ELF-1 (cell line): ENCODE data around the gene ARHGAP32.
"Not testable (repeated sequence)": the region's sequence is repeated elsewhere in the genome, so short reads cannot be mapped to it uniquely, and the experiment has no call there.

Experiments used
- DNase-seq: peaks from one replicate; pipeline ENCODE4 v3.0.0-alpha.2; 2016; ENCODE audit warnings: low read depth, low spot score

Gene ARHGAP32

GRCh38 chr11:128933481-128934178 is 258.5 kb downstream of the ARHGAP32 start:
- no peak for DNase-seq

GRCh38 chr11:128931668-128932067 is 260.5 kb downstream of the ARHGAP32 start:
- peak; percentile 18 for DNase-seq

- DNase-seq = no peak
Measured at GRCh38 chr11:128931066-128931465, 261.1 kb downstream of the ARHGAP32 start.

GRCh38 chr11:128929991-128930390 is 262.1 kb downstream of the ARHGAP32 start:
- DNase-seq = peak; percentile 62

- peak; percentile 46 for DNase-seq
Measured at GRCh38 chr11:128929468-128929867, 262.7 kb downstream of the ARHGAP32 start.

- no peak for DNase-seq
Measured at GRCh38 chr11:128928400-128928799, 263.7 kb downstream of the ARHGAP32 start.

- no peak for DNase-seq
Measured at GRCh38 chr11:128927683-128928336, 264.3 kb downstream of the ARHGAP32 start.

GRCh38 chr11:128927108-128927461 is 265.0 kb downstream of the ARHGAP32 start:
- no peak for DNase-seq

- DNase-seq = no peak
Measured at GRCh38 chr11:128926437-128927107, 265.6 kb downstream of the ARHGAP32 start.

GRCh38 chr11:128926000-128926399 is 266.1 kb downstream of the ARHGAP32 start:
- no peak for DNase-seq

GRCh38 chr11:128925250-128925600 is 266.9 kb downstream of the ARHGAP32 start:
- no peak for DNase-seq

GRCh38 chr11:128924510-128925249 is 267.4 kb downstream of the ARHGAP32 start:
- no peak for DNase-seq

GRCh38 chr11:128924104-128924503 is 268.0 kb downstream of the ARHGAP32 start:
- no peak for DNase-seq

- no peak for DNase-seq
Measured at GRCh38 chr11:128921793-128922192, 270.3 kb downstream of the ARHGAP32 start.

GRCh38 chr11:128920666-128921065 is 271.5 kb downstream of the ARHGAP32 start:
- DNase-seq = no peak

- not testable (repeated sequence) for DNase-seq
Measured at GRCh38 chr11:128919635-128920034, 272.5 kb downstream of the ARHGAP32 start.

- DNase-seq = no peak
Measured at GRCh38 chr11:128919216-128919615, 272.9 kb downstream of the ARHGAP32 start.

GRCh38 chr11:128917144-128917724 is 274.9 kb downstream of the ARHGAP32 start:
- no peak for DNase-seq

- no peak for DNase-seq
Measured at GRCh38 chr11:128916681-128917080, 275.4 kb downstream of the ARHGAP32 start.

- DNase-seq = no peak
Measured at GRCh38 chr11:128916037-128916572, 276.0 kb downstream of the ARHGAP32 start.

GRCh38 chr11:128915149-128915521 is 277.0 kb downstream of the ARHGAP32 start:
- DNase-seq = no peak
